Measurements from ENCODE around the gene ITIH4. TPM values are rescaled to one million over a fixed set of nuclear protein-coding genes. Genes with fewer than 3 reads are reported as not detected.
A peak's percentile ranks its signal among the peaks of the same experiment; 100 is the strongest.

The ITIH4 gene
- total RNA-seq, 1 experiment from 2014 or later: 2.4 TPM

DNA sequence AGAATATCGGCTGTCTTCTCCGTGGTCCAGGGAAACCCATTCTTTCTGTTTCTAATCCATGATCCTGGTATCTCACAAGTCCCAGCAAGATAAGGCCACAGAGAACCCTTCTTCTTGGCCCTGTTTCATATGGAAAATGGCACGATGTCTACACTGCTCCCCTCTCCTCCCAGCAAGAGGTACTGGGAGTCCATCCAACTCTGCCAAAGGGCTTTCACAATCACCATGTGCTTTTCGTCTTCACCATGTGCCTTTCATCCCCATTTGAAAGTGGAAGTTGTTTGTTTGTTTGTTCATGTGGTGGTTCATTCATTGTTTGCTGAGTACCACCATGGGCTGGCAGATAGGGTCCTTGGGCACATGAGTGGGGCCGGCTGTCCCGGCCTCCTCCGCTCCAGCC, 30.4 kb downstream of the ITIH4 start (continued):
- TF ChIP-seq RORB (CRISPR knock-in tag; IDR thresholded peaks at IDR 0.05): no peak

- peak; percentile 79 for DNase-seq (ENCODE audit: low spot score)
- H3K27ac Mint-ChIP-seq: no peak overlapping the region
- no peaks in the 10 kb centered on the region for H3K4me1 Mint-ChIP-seq
- no peaks in the 10 kb centered on the region for H3K9me3 Mint-ChIP-seq
- peak; percentile 94 for ATAC-seq
- H3K4me3 Mint-ChIP-seq: no peak overlapping the region
- CTCF ChIA-PET: interaction anchor here (0.5 to 3.6 kb wide), 32 partner anchors 9 to 546 kb away, joined by 3 to 61 read pairs (median 3); partner anchors contain the start of genes MUSTN1 and NEK4
- H3K36me3 Mint-ChIP-seq: no peaks in the 10 kb centered on the region
- TF ChIP-seq ERG (CRISPR knock-in tag; IDR thresholded peaks at IDR 0.05): no peak
- TF ChIP-seq, protein P1, sequence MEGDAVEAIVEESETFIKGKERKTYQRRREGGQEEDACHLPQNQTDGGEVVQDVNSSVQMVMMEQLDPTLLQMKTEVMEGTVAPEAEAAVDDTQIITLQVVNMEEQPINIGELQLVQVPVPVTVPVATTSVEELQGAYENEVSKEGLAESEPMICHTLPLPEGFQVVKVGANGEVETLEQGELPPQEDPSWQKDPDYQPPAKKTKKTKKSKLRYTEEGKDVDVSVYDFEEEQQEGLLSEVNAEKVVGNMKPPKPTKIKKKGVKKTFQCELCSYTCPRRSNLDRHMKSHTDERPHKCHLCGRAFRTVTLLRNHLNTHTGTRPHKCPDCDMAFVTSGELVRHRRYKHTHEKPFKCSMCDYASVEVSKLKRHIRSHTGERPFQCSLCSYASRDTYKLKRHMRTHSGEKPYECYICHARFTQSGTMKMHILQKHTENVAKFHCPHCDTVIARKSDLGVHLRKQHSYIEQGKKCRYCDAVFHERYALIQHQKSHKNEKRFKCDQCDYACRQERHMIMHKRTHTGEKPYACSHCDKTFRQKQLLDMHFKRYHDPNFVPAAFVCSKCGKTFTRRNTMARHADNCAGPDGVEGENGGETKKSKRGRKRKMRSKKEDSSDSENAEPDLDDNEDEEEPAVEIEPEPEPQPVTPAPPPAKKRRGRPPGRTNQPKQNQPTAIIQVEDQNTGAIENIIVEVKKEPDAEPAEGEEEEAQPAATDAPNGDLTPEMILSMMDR (IDR thresholded peaks at IDR 0.05): peak; percentile 64
- no peaks in the 10 kb centered on the region; the same call in 1 of the 2 replicates for H3K27me3 Mint-ChIP-seq (ENCODE audit: low read depth)
- POLR2A ChIA-PET: interaction anchor here (0.7 kb wide), 1 partner anchor 8 kb away, joined by 3 read pairs; no protein-coding TSS in a partner anchor
Observed at GRCh38 chr3:52798978-52799476, 31.4 kb downstream of the ITIH4 start.

- TF ChIP-seq ZSCAN18 (CRISPR knock-in tag; IDR thresholded peaks at IDR 0.05) (no peak), GABPB1 (CRISPR knock-in tag; IDR thresholded peaks at IDR 0.05) (no peak), GTF2I (CRISPR knock-in tag; conservative IDR thresholded peaks at IDR 0.05) (no peak)
- TF ChIP-seq, protein P2, sequence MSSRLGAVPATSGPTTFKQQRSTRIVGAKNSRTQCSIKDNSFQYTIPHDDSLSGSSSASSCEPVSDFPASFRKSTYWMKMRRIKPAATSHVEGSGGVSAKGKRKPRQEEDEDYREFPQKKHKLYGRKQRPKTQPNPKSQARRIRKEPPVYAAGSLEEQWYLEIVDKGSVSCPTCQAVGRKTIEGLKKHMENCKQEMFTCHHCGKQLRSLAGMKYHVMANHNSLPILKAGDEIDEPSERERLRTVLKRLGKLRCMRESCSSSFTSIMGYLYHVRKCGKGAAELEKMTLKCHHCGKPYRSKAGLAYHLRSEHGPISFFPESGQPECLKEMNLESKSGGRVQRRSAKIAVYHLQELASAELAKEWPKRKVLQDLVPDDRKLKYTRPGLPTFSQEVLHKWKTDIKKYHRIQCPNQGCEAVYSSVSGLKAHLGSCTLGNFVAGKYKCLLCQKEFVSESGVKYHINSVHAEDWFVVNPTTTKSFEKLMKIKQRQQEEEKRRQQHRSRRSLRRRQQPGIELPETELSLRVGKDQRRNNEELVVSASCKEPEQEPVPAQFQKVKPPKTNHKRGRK (CRISPR knock-in tag; IDR thresholded peaks at IDR 0.05; ENCODE audit: borderline replicate concordance): no peak
- TF ChIP-seq, protein P3, sequence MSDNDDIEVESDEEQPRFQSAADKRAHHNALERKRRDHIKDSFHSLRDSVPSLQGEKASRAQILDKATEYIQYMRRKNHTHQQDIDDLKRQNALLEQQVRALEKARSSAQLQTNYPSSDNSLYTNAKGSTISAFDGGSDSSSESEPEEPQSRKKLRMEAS (CRISPR knock-in tag; IDR thresholded peaks at IDR 0.05): no peak
- TF ChIP-seq, protein P4, sequence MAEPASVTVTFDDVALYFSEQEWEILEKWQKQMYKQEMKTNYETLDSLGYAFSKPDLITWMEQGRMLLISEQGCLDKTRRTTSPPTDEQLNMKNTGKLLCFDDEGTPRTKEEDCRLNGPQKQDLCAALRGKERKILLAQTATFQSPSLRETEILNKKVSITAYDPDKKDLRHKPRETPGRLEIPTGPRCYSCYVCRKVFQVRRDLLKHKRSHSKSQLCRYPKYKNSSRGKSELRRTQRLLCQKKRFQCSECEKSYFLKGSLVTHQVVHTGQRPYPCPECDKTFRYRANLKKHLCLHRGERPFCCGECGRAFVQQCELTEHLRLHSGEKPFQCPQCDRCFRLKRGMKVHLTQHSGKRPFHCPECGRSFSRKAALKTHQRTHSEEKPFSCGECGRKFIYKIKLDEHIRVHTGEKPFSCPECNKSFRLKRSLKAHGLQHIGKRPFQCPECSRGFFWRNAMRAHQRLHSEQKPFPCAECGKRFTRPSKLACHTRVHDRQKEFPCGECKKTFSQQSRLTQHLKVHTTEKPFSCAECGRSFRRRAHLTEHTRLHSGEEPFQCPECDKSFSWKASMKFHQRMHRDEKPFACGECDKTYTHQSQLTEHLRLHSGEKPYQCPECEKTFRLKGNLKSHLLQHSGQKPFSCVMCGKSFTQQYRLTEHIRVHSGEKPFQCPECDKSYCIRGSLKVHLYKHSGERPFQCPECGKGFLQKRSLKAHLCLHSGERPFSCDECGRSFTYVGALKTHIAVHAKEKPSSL (CRISPR knock-in tag; conservative IDR thresholded peaks at IDR 0.05): no peak
- ChIA-PET CTCF (interaction anchor here (0.5 to 3.6 kb wide), 32 partner anchors 10 to 547 kb away, joined by 3 to 61 read pairs (median 3); partner anchors contain the start of genes MUSTN1 and NEK4), POLR2A (interaction anchor here (0.7 kb wide), 1 partner anchor 8 kb away, joined by 3 read pairs; no protein-coding TSS in a partner anchor)
- no peaks in the 10 kb centered on the region for H3K4me1 Mint-ChIP-seq
- H3K4me3 Mint-ChIP-seq: no peak overlapping the region
- no peak; the same call in 1 of the 2 replicates for ATAC-seq
- DNase-seq (ENCODE audit: low spot score): no peak
- H3K36me3 Mint-ChIP-seq: no peaks in the 10 kb centered on the region
- no peaks in the 10 kb centered on the region; the same call in 1 of the 2 replicates for H3K27me3 Mint-ChIP-seq (ENCODE audit: low read depth)
- no peaks in the 10 kb centered on the region for H3K9me3 Mint-ChIP-seq
- H3K27ac Mint-ChIP-seq: no peak overlapping the region
Observed at GRCh38 chr3:52798376-52798977, 32.0 kb downstream of the ITIH4 start.

DNA sequence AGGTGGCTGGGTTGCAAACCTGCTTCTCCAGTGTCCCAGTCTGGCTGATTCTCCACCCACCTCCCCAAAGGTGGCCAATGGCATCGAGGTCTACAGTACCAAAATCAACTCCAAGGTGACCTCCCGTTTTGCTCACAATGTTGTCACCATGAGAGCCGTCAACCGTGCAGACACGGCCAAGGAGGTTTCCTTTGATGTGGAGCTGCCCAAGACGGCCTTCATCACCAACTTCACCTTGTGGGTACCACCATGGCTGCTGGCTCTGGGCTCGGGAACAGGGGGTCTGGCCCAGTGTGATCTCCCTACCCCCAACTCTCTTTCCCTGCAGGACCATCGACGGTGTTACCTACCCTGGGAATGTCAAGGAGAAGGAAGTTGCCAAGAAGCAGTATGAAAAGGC, 34.1 kb downstream of the ITIH4 start:
- Mint-ChIP-seq H3K4me3 (no peak overlapping the region), H3K27me3 (ENCODE audit: low read depth) (no peaks in the 10 kb centered on the region; the same call in 1 of the 2 replicates), H3K36me3 (no peaks in the 10 kb centered on the region), H3K9me3 (no peaks in the 10 kb centered on the region), H3K27ac (no peak overlapping the region), H3K4me1 (no peaks in the 10 kb centered on the region)
- ATAC-seq (no peak), DNase-seq (ENCODE audit: low spot score) (no peak)
- ChIA-PET POLR2A (no interaction called here), CTCF (no interaction called here)
- TF ChIP-seq TEAD1 (CRISPR knock-in tag; IDR thresholded peaks at IDR 0.05) (no peak), USF1 (CRISPR knock-in tag; IDR thresholded peaks at IDR 0.05) (no peak), ZBTB21 (CRISPR knock-in tag; IDR thresholded peaks at IDR 0.05; ENCODE audit: borderline replicate concordance) (no peak), ZNF281 (CRISPR knock-in tag; IDR thresholded peaks at IDR 0.05) (no peak), ZNF396 (CRISPR knock-in tag; IDR thresholded peaks at IDR 0.05; ENCODE audit: borderline replicate concordance) (no peak), FOXP1 (CRISPR knock-in tag; IDR thresholded peaks at IDR 0.05; ENCODE audit: borderline replicate concordance) (no peak)
